H9 (cell line): Measurements from ENCODE around the gene ITGB6. TPM values are rescaled to one million over a fixed set of nuclear protein-coding genes. Genes with fewer than 3 reads are reported as not detected.

ENCODE experiments used
- DNase-seq: peaks from one replicate; pipeline ENCODE4 v3.0.0-alpha.2; 2017
- H2AFZ ChIP-seq: one replicate; pipeline ENCODE4 v1.6.1; 2013; ENCODE audit warnings: mild to moderate bottlenecking, low read length, control low read depth, moderate library complexity
- H2AK5ac ChIP-seq: 2 replicates; pipeline ENCODE4 v1.6.1; 2013; ENCODE audit warnings: low read length, control low read depth, mixed read lengths; ENCODE audit not compliant: insufficient read length
- H2BK120ac ChIP-seq: one replicate; pipeline ENCODE4 v1.6.1; 2013; ENCODE audit warnings: low read depth, mild to moderate bottlenecking, low read length, control low read depth, inconsistent platforms; ENCODE audit not compliant: poor library complexity, severe bottlenecking
- H2BK12ac ChIP-seq: 2 replicates; pipeline ENCODE4 v1.6.1; 2013; ENCODE audit warnings: low read length, control low read depth, mixed read lengths, low read depth; ENCODE audit not compliant: insufficient read length
- H2BK15ac ChIP-seq: 2 replicates; pipeline ENCODE4 v1.6.1; 2013; ENCODE audit warnings: low read depth, low read length, control low read depth
- H2BK20ac ChIP-seq: one replicate; pipeline ENCODE4 v1.6.1; 2013; ENCODE audit warnings: low read depth, mild to moderate bottlenecking, low read length, control low read depth, inconsistent platforms; ENCODE audit not compliant: poor library complexity, severe bottlenecking
- H2BK5ac ChIP-seq: 2 replicates; pipeline ENCODE4 v1.6.1; 2013; ENCODE audit warnings: low read length, control low read depth, mixed read lengths; ENCODE audit not compliant: insufficient read length
- H3K14ac ChIP-seq: 2 replicates; pipeline ENCODE4 v1.6.1; 2013; ENCODE audit warnings: low read length, control low read depth; ENCODE audit not compliant: insufficient read depth
- H3K18ac ChIP-seq: 2 replicates; pipeline ENCODE4 v1.6.1; 2013; ENCODE audit warnings: low read depth, mild to moderate bottlenecking, mixed read lengths, low read length, control low read depth; ENCODE audit not compliant: insufficient read length
- H3K23ac ChIP-seq: 2 replicates; pipeline ENCODE4 v1.6.1; 2013; ENCODE audit warnings: low read length, control low read depth, mixed read lengths, low read depth; ENCODE audit not compliant: insufficient read length
- H3K23me2 ChIP-seq: 2 replicates; pipeline ENCODE4 v1.6.1; 2013; ENCODE audit warnings: low read depth, mild to moderate bottlenecking, mixed read lengths, low read length, control low read depth; ENCODE audit not compliant: insufficient read length, poor library complexity, severe bottlenecking
- H3K27ac ChIP-seq: 2 replicates; pipeline ENCODE4 v1.5.1; 2013; ENCODE audit warnings: low read length, control low read depth, mixed read lengths, low read depth; ENCODE audit not compliant: insufficient read length
- H3K27me3 ChIP-seq: 2 replicates; pipeline ENCODE4 v1.6.1; 2013; ENCODE audit warnings: low read length, control low read depth, inconsistent platforms; ENCODE audit not compliant: insufficient read depth
- H3K4ac ChIP-seq: 2 replicates; pipeline ENCODE4 v1.6.1; 2013; ENCODE audit warnings: low read depth, mild to moderate bottlenecking, control low read depth, inconsistent platforms, low read length, moderate library complexity
- H3K4me1 ChIP-seq: 2 replicates; pipeline ENCODE4 v1.6.1; 2013; ENCODE audit warnings: low read length, control low read depth, inconsistent platforms; ENCODE audit not compliant: insufficient read depth
- H3K4me2 ChIP-seq: 2 replicates; pipeline ENCODE4 v1.6.1; 2013; ENCODE audit warnings: low read length, control low read depth, mixed read lengths; ENCODE audit not compliant: insufficient read length, insufficient read depth
- H3K56ac ChIP-seq: 2 replicates; pipeline ENCODE4 v1.6.1; 2013; ENCODE audit warnings: low read depth, mild to moderate bottlenecking, mixed read lengths, low read length, control low read depth; ENCODE audit not compliant: insufficient read length
- H3K79me1 ChIP-seq: 2 replicates; pipeline ENCODE4 v1.6.1; 2013; ENCODE audit warnings: low read depth, mild to moderate bottlenecking, moderate library complexity, low read length, control low read depth, inconsistent platforms; ENCODE audit not compliant: insufficient read depth, poor library complexity, severe bottlenecking
- H3K79me2 ChIP-seq: 2 replicates; pipeline ENCODE4 v1.6.1; 2013; ENCODE audit warnings: low read length, control low read depth, inconsistent platforms; ENCODE audit not compliant: insufficient read depth
- H3K9ac ChIP-seq: 2 replicates; pipeline ENCODE4 v1.6.1; 2013; ENCODE audit warnings: low read length, control low read depth, mixed read lengths; ENCODE audit not compliant: insufficient read length; ENCODE audit errors: extremely low read depth
- H3K9me3 ChIP-seq: one replicate; pipeline ENCODE4 v1.6.1; 2013; ENCODE audit warnings: low read depth, low read length, inconsistent platforms; ENCODE audit not compliant: control insufficient read depth
- H3T11ph ChIP-seq: one replicate; pipeline ENCODE4 v1.6.1; 2013; ENCODE audit warnings: mild to moderate bottlenecking, low read length, control low read depth, inconsistent platforms
- H4K20me1 ChIP-seq: one replicate; pipeline ENCODE4 v1.6.1; 2013; ENCODE audit not compliant: control insufficient read depth, insufficient read length, insufficient read depth
- H4K5ac ChIP-seq: 2 replicates; pipeline ENCODE4 v1.6.1; 2013; ENCODE audit warnings: low read depth, mild to moderate bottlenecking, mixed read lengths, low read length, control low read depth; ENCODE audit not compliant: insufficient read length
- H4K8ac ChIP-seq: replicated peaks from 2 replicates; pipeline ENCODE4 v1.6.1; 2013; ENCODE audit warnings: low read length, control low read depth, mixed read lengths, low read depth; ENCODE audit not compliant: insufficient read length
- H4K91ac ChIP-seq: 2 replicates; pipeline ENCODE4 v1.6.1; 2013; ENCODE audit warnings: low read depth, mild to moderate bottlenecking, moderate library complexity, mixed read lengths, low read length, control low read depth; ENCODE audit not compliant: insufficient read length
- H3K27ac Mint-ChIP-seq, 3 experiments: 2 replicates in 2 of 3; 3 replicates in 1 of 3; pipeline ENCODE4 v1.8.0; 2020 to 2021; ENCODE audit warnings: mixed read lengths in 3 of 3, mild to moderate bottlenecking in 1 of 3, moderate library complexity in 1 of 3
- H3K27me3 Mint-ChIP-seq: 2 replicates; pipeline ENCODE4 v1.8.0; 2021; ENCODE audit warnings: low read depth, mild to moderate bottlenecking, moderate library complexity, mixed read lengths
- H3K36me3 Mint-ChIP-seq, 3 experiments: 2 replicates in 2 of 3; 3 replicates in 1 of 3; pipeline ENCODE4 v1.8.0; 2020 to 2021; ENCODE audit warnings: low read depth in 3 of 3, mixed read lengths in 3 of 3; ENCODE audit not compliant: insufficient read depth in 1 of 3
- H3K4me1 Mint-ChIP-seq, 2 experiments: 2 replicates each; pipeline ENCODE4 v1.8.0; 2020; ENCODE audit warnings: mixed read lengths in 2 of 2
- H3K4me3 Mint-ChIP-seq, 2 experiments: 2 replicates in 1 of 2; 3 replicates in 1 of 2; pipeline ENCODE4 v1.8.0; 2020 to 2021; ENCODE audit warnings: mild to moderate bottlenecking in 2 of 2, mixed read lengths in 2 of 2, moderate library complexity in 1 of 2
- H3K9me3 Mint-ChIP-seq, 2 experiments: 2 replicates in 1 of 2; 3 replicates in 1 of 2; pipeline ENCODE4 v1.8.0; 2020; ENCODE audit warnings: mild to moderate bottlenecking in 2 of 2, mixed read lengths in 2 of 2, moderate library complexity in 1 of 2
- WGBS: extraction: QIAGEN DNeasy Blood & Tissue Kit; methylation state at CpG from one replicate; pipeline ENCODE4 v1.1.7; 2013; ENCODE audit warnings: missing lambda C conversion rate, low lambda C conversion rate, mixed read lengths; ENCODE audit not compliant: insufficient read length; ENCODE audit errors: extremely low coverage; 5-methylcytosine and 5-hydroxymethylcytosine counted together
- total RNA-seq: library from RNA; stranded (reverse); gene quantifications from 2 replicates; pipeline ENCODE4 v1.2.1, GENCODE V29; 2021
- TF ChIP-seq, protein P1 (sequence below): fragments of 200-600 bp; sonication (generic); conservative IDR thresholded peaks from 3 replicates; pipeline ENCODE4 v1.8.0; 2021; ENCODE audit warnings: antibody characterized with exemption, mild to moderate bottlenecking

ITGB6 gene
- total RNA-seq, 1 experiment from 2014 or later = not detected

DNA sequence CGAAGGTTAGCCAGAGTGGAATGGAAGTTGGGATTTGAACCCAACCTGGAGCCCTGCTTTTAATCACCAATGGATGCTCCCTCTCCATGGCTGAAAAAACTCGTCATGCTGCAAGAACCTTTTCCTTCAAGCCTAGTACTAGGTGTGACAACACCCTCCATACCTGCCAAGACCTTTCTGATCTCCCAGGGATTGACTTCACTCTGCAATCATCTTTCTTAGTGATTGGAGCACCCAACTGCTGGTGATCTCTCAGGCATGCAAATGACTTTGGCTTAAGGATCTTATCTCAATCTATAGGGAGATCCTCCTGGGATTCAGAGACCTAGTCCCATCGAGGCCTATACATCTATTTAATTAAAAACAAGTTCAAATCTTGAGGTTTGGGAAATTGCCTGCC, 23.5 kb upstream of the ITGB6 start:
- Histone ChIP-seq H3K4ac (no peak overlapping the region), H3K23me2 (no peaks in the 10 kb centered on the region), H2BK15ac (no peak overlapping the region), H3K9ac (no peak overlapping the region), H2BK20ac (no peak overlapping the region), H3K79me2 (no peaks in the 10 kb centered on the region; the same call in 1 of the 2 replicates), H3T11ph (no peak overlapping the region), H3K4me2 (no peak overlapping the region), H3K9me3 (no peaks in the 10 kb centered on the region), H2BK5ac (no peak overlapping the region), H4K91ac (no peak overlapping the region), H3K14ac (no peak overlapping the region), H4K20me1 (no peaks in the 10 kb centered on the region), H3K56ac (no peak overlapping the region), H2BK120ac (no peak overlapping the region), H2AK5ac (no peak overlapping the region), H3K23ac (no peak overlapping the region), H3K18ac (no peak overlapping the region), H3K79me1 (no peaks in the 10 kb centered on the region), H3K27me3 (no peaks in the 10 kb centered on the region), H2AFZ (no peak overlapping the region), H4K5ac (no peak overlapping the region), H2BK12ac (no peak overlapping the region), H3K27ac (no peak overlapping the region), H3K4me1 (peaks cover 7% of the 10 kb centered on the region; the same call in 1 of the 2 replicates), H4K8ac (no peak overlapping the region)
- no peaks in the 10 kb centered on the region; a peak in 1 of 7 replicates for H3K36me3 Mint-ChIP-seq
- H3K9me3 Mint-ChIP-seq = no peaks in the 10 kb centered on the region
- H3K4me1 Mint-ChIP-seq = peaks cover 12 to 17% of the 10 kb centered on the region in 2 experiments
- no peaks in the 10 kb centered on the region for H3K27me3 Mint-ChIP-seq
- WGBS = no CpG with 5 or more reads among the region's 3 CpGs
- DNase-seq = no peak
- TF ChIP-seq, protein P1, sequence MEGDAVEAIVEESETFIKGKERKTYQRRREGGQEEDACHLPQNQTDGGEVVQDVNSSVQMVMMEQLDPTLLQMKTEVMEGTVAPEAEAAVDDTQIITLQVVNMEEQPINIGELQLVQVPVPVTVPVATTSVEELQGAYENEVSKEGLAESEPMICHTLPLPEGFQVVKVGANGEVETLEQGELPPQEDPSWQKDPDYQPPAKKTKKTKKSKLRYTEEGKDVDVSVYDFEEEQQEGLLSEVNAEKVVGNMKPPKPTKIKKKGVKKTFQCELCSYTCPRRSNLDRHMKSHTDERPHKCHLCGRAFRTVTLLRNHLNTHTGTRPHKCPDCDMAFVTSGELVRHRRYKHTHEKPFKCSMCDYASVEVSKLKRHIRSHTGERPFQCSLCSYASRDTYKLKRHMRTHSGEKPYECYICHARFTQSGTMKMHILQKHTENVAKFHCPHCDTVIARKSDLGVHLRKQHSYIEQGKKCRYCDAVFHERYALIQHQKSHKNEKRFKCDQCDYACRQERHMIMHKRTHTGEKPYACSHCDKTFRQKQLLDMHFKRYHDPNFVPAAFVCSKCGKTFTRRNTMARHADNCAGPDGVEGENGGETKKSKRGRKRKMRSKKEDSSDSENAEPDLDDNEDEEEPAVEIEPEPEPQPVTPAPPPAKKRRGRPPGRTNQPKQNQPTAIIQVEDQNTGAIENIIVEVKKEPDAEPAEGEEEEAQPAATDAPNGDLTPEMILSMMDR = no peak
- H3K4me3 Mint-ChIP-seq = no peak overlapping the region
- no peak overlapping the region for H3K27ac Mint-ChIP-seq
